SK-N-SH treated with all-trans-retinoic acid at 6 μM for 48 hours (cell line): Measurements from ENCODE around the gene EPB41L5.

ENCODE experiments used
- ZFP30 ChIP-seq: fragments of 450-650 bp; formaldehyde crosslinking; IDR thresholded peaks from 2 replicates; pipeline ENCODE4 v1.5.0; 2022; ENCODE audit warnings: mild to moderate bottlenecking, moderate library complexity
- TF ChIP-seq, protein P1 (sequence below): fragments of 250-450 bp; sonication (Bioruptor Pico); IDR thresholded peaks from 2 replicates; pipeline ENCODE4 v1.8.0; 2020; ENCODE audit warnings: mild to moderate bottlenecking, moderate library complexity, borderline replicate concordance

DNA sequence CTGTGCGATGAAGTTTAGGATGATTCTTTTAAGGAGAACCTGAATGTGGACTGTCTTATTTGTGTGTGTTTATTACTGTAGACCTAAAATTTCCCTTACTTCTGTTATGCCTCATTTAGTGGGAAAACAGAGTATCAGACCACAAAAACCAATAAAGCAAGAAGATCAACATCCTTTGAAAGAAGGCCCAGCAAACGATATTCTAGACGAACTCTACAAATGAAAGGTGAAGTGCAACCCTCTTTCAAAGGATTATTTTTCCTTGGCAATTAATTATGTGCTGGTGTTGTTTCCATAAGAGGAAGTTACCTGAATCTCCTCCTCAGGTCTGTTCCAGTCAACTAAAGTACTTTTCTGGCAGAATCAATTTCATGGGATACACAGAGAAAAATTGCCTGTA is 78.6 kb downstream of the EPB41L5 start:
- no peak for TF ChIP-seq ZFP30
- TF ChIP-seq, protein P1, sequence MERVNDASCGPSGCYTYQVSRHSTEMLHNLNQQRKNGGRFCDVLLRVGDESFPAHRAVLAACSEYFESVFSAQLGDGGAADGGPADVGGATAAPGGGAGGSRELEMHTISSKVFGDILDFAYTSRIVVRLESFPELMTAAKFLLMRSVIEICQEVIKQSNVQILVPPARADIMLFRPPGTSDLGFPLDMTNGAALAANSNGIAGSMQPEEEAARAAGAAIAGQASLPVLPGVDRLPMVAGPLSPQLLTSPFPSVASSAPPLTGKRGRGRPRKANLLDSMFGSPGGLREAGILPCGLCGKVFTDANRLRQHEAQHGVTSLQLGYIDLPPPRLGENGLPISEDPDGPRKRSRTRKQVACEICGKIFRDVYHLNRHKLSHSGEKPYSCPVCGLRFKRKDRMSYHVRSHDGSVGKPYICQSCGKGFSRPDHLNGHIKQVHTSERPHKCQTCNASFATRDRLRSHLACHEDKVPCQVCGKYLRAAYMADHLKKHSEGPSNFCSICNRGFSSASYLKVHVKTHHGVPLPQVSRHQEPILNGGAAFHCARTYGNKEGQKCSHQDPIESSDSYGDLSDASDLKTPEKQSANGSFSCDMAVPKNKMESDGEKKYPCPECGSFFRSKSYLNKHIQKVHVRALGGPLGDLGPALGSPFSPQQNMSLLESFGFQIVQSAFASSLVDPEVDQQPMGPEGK (CRISPR knock-in tag): no peak
